Psoas muscle (tissue), 8 donors: Measurements from ENCODE around the gene PRICKLE1. TPM values are rescaled to one million over a fixed set of nuclear protein-coding genes. Genes with fewer than 3 reads are reported as not detected.
A peak's percentile ranks its signal among the peaks of the same experiment; 100 is the strongest.

ENCODE experiments used
- ATAC-seq, 4 donors: fragments of 200-7000 bp; cut with Tn5 transposase; one replicate each; pipeline ENCODE4 v1.9.1; 2020; ENCODE audit warnings: moderate library complexity in 3 of 4, mild to moderate bottlenecking in 2 of 4
- DNase-seq, 2 donors: peaks; one replicate each; pipeline ENCODE4 v3.0.0-alpha.2; 2020
- H3K27ac ChIP-seq: fragments of 200-600 bp; one replicate; pipeline ENCODE4 v1.8.0; 2022
- H3K27me3 ChIP-seq, 3 donors: fragments of 200-600 bp in 1 of 3; one replicate each; pipeline versions ENCODE4 v1.6.1 to v1.8.0; 2013 to 2022; ENCODE audit warnings: low read length in 2 of 3, mild to moderate bottlenecking in 2 of 3, moderate library complexity in 1 of 3; ENCODE audit not compliant: insufficient read depth in 3 of 3
- H3K36me3 ChIP-seq, 2 donors: fragments of 200-600 bp in 1 of 2; one replicate each; pipeline versions ENCODE4 v1.6.1 to v1.8.0; 2013 to 2022; ENCODE audit warnings: low read depth in 1 of 2, mild to moderate bottlenecking in 1 of 2, moderate library complexity in 1 of 2; ENCODE audit not compliant: insufficient read depth in 1 of 2
- H3K4me1 ChIP-seq: fragments of 200-600 bp; one replicate; pipeline ENCODE4 v1.8.0; 2022
- H3K4me3 ChIP-seq: fragments of 200-600 bp; one replicate; pipeline ENCODE4 v1.8.0; 2022; ENCODE audit warnings: mild to moderate bottlenecking
- H3K9me3 ChIP-seq: fragments of 200-600 bp; one replicate; pipeline ENCODE4 v1.8.0; 2022
- WGBS, 3 donors: extraction: QIAGEN DNeasy Blood & Tissue Kit; methylation state at CpG; one replicate each; pipeline versions ENCODE4 v1.1.6 to v1.1.7; 2013; 5-methylcytosine and 5-hydroxymethylcytosine counted together
- intact Hi-C, 2 donors: fragments of 100-400 bp; cut with DNase I; formaldehyde crosslinking; loops; one replicate each; pipeline versions ENCODE4 v1.11.0 to v1.14.2; 2022
- polyA plus RNA-seq, 3 donors: library from polyadenylated mRNA; stranded (reverse); fragments of 200-250 nt; gene quantifications; one replicate each; pipeline ENCODE4 v1.2.3, GENCODE V29; 2013
- total RNA-seq, 4 donors: library from RNA; stranded (reverse); fragmentation: NEBNext Ultra II Directional in 2 of 4; extraction: Animal tissue kit (Norgen Biotek cat#: 25700) in 2 of 4; gene quantifications; one replicate each; pipeline versions ENCODE4 v1.2.1 to v1.2.4, GENCODE V29; 2021 to 2023
- TF ChIP-seq, protein P1 (sequence below): fragments of 200-600 bp; IDR thresholded peaks from one replicate; pipeline ENCODE4 v1.8.0; 2022; ENCODE audit warnings: antibody characterized with exemption
- donor health status: healthy with polysubstance abuse.
- donor health status: DM: no; HTN: no; CAD: no; lungs with moderate emphysema.
- donor health status: Bipolar disorder and iron deficiency.
- donor health status: healthy.
- donor health status: DM: yes; HTN: yes; CAD: no.
- donor health status: DM: no; HTN: no; CAD: no.
- donor health status: DM: no; HTN: no; CAD: no.
- donor health status: DM: yes; HTN: yes; CAD: no.

The PRICKLE1 gene
- total and polyA plus RNA-seq, 7 donors: 0.37 to 7.6 (median 1.7) TPM

- H3K36me3 ChIP-seq: no peaks in the 10 kb centered on the region
- peak; percentile 62 to 78 (median 70) for ATAC-seq
- TF ChIP-seq, protein P1, sequence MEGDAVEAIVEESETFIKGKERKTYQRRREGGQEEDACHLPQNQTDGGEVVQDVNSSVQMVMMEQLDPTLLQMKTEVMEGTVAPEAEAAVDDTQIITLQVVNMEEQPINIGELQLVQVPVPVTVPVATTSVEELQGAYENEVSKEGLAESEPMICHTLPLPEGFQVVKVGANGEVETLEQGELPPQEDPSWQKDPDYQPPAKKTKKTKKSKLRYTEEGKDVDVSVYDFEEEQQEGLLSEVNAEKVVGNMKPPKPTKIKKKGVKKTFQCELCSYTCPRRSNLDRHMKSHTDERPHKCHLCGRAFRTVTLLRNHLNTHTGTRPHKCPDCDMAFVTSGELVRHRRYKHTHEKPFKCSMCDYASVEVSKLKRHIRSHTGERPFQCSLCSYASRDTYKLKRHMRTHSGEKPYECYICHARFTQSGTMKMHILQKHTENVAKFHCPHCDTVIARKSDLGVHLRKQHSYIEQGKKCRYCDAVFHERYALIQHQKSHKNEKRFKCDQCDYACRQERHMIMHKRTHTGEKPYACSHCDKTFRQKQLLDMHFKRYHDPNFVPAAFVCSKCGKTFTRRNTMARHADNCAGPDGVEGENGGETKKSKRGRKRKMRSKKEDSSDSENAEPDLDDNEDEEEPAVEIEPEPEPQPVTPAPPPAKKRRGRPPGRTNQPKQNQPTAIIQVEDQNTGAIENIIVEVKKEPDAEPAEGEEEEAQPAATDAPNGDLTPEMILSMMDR: no peak
- no peaks in the 10 kb centered on the region for H3K27me3 ChIP-seq
- peaks cover 20% of the 10 kb centered on the region for H3K4me1 ChIP-seq
- intact Hi-C loops: no loop called here
- no peak overlapping the region for H3K4me3 ChIP-seq
- WGBS, 3 donors: 66 to 72% (median 70%) methylated on average over 3 of the region's 3 CpGs
- DNase-seq: no peak
- no peaks in the 10 kb centered on the region for H3K9me3 ChIP-seq
- no peak overlapping the region for H3K27ac ChIP-seq
Measured at GRCh38 chr12:42421844-42422779, 167.4 kb downstream of the PRICKLE1 start.

DNA sequence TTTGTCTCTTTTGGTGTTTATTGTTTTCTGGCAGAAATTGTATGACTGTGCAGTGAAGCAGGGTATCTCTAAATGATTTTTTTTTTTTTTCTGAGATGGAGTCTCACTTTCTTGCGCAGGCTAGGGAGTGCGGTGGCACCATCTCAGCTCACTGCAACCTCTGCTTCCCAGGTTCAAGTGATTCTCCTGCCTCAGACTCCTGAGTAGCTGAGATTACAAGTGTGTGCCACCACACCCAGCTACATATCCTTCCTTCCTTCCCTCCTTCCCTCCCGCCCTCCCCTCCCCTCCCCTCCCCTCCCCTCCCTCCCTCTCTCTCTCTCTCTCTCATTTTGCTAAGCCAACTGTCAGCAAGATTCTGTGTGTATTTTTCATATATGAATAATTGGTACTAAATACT lies 169.2 kb downstream of the PRICKLE1 start:
- H3K9me3 ChIP-seq: no peaks in the 10 kb centered on the region
- H3K36me3 ChIP-seq: no peaks in the 10 kb centered on the region
- intact Hi-C loops: no loop called here
- no peaks in the 10 kb centered on the region for H3K27me3 ChIP-seq
- H3K4me1 ChIP-seq: peaks cover 20% of the 10 kb centered on the region
- ATAC-seq: no peak
- no peak overlapping the region for H3K27ac ChIP-seq
- no peak for DNase-seq
- TF ChIP-seq, protein P1: no peak
- 83 to 96% (median 87%) methylated on average over 2 to 3 of the region's 3 CpGs for WGBS, 3 donors
- H3K4me3 ChIP-seq: no peak overlapping the region

GRCh38 chr12:42410340-42410739 lies 179.2 kb downstream of the PRICKLE1 start:
- ATAC-seq: no peak
- DNase-seq: no peak
- WGBS, 3 donors: 77 to 90% (median 85%) methylated on average over 1 of the region's 1 CpG
- Histone ChIP-seq H3K9me3 (no peaks in the 10 kb centered on the region), H3K27ac (no peak overlapping the region), H3K4me1 (no peaks in the 10 kb centered on the region), H3K4me3 (no peak overlapping the region), H3K36me3 (no peaks in the 10 kb centered on the region), H3K27me3 (no peaks in the 10 kb centered on the region)
- TF ChIP-seq, protein P1: no peak
- intact Hi-C loops: no loop called here

DNA sequence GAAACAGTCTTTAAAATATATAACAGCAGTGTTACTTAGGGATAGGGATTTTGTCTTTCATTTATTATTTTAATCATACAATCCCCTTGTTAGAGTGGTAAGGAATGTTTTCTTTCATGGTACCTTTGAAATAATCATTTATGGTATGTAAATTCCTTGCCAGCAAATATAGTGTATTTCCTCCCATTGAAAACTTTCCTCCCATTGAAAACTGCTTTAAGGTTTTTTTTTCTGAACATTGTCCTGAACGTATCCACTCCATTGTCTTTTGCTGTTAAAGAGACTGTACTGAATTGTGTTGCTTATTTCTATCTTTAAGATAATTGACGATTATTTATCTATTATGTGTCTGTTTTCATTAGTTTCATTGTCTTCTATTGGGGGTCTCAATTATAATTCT lies 180.1 kb downstream of the PRICKLE1 start:
- H3K4me1 ChIP-seq: no peaks in the 10 kb centered on the region
- no peak overlapping the region for H3K4me3 ChIP-seq
- no peaks in the 10 kb centered on the region for H3K27me3 ChIP-seq
- no peaks in the 10 kb centered on the region for H3K9me3 ChIP-seq
- H3K27ac ChIP-seq: no peak overlapping the region
- intact Hi-C loops: no loop called here
- no peak for ATAC-seq
- 71 to 82% (median 73%) methylated on average over 2 of the region's 2 CpGs for WGBS, 3 donors
- H3K36me3 ChIP-seq: no peaks in the 10 kb centered on the region
- TF ChIP-seq, protein P1: no peak
- no peak for DNase-seq
